GM21515 (cell line): ENCODE data around the gene NTPCR.
"Not testable (repeated sequence)": the region's sequence is repeated elsewhere in the genome, so short reads cannot be mapped to it uniquely, and the experiment has no call there.

Experiments
- ATAC-seq: cut with Tn5 transposase; IDR thresholded peaks from one replicate; pipeline ENCODE4 v1.9.1; 2021; ENCODE audit not compliant: unreplicated experiment

Gene NTPCR

GRCh38 chr1:232925421-232926220 is 24.8 kb upstream of the NTPCR start:
- no peak for ATAC-seq

DNA sequence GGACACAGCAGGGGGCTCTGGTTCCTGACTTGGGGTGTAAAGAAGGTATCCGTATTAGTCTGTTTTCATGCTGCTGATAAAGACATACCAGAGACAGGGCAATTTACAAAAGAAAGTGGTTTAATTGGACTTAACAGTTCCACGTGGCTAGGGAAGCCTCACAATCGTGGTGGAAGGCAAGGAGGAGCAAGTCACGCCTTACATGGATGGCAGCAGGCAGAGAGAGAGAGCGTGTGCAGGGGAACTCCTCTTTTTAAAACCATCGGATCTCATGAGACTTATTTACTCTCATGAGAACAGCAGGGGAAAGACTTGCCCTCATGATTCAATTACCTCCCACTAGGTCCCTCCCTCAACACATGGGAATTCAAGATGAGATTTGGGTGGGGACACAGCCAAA is 23.2 kb upstream of the NTPCR start:
- ATAC-seq: not testable (repeated sequence)

- no peak for ATAC-seq
These were observed 22.4 kb upstream of the NTPCR start for GRCh38 chr1:232927830-232928505.

DNA sequence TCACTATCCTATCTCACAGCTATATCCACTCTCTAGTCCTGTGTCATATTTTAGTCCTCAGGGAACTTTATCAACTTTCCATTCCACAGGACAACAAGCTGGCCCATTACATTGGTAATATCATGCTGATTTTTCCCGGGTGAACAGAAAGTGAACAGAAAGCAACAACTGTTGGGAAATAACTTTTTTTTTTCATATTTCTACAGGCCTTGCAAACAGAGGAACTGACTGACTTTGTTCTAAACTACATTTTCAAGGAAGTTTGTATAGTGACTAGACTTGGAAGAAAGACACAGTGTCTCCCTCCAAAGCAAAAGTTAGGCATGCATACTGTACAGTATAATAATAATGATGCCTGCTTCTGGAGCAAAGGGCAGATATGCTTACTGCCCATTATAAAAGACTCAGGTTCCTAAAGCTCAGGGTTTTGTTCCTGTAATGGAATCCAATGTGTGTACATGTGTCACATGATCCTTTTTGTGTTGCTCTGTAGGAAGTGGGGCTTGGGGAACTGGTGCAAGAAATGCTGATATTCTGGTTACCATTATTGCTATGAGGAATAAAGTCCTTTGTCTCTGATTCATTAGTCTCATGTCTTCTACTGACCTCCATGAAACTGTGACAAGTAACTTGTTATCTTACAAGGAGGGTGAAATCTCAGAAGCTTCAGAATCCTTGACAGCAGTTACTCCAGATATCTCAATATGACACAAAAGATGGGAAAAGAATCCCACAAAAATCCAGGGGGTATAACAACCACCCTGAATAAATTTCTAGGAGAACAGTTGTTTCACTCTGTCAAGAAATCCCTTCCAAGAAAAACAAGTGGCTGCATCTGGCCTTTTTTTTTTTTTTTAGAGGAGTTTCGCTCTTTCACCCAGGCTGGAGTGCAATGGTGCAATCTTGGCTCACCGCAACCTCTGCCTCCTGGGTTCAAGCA is 17.7 kb upstream of the NTPCR start:
- no peak for ATAC-seq

GRCh38 chr1:232936941-232937340 is 13.5 kb upstream of the NTPCR start:
- no peak for ATAC-seq

GRCh38 chr1:232937741-232938375 is 12.6 kb upstream of the NTPCR start:
- no peak for ATAC-seq

- ATAC-seq: no peak
These were observed 11.5 kb upstream of the NTPCR start for GRCh38 chr1:232938926-232939325.

DNA sequence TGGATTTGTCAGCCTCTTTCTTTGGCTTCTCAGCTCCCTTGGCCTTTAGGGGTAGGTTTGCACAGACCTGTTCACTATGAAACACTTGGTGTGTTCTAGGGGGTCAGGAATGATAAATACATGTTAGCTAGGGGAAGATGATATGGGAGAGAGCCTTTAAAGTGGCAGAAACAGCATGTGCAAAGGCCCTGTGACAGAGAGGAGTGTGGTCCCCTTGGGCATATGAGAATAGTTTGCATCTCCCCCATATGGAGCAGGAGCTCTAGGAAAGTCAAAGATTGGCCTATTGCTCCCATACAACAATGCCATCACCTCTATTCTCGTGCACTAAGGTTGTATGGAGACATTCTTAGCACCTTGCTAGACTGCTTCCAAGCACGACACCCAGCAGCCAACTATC is 10.7 kb upstream of the NTPCR start:
- ATAC-seq: no peak

DNA sequence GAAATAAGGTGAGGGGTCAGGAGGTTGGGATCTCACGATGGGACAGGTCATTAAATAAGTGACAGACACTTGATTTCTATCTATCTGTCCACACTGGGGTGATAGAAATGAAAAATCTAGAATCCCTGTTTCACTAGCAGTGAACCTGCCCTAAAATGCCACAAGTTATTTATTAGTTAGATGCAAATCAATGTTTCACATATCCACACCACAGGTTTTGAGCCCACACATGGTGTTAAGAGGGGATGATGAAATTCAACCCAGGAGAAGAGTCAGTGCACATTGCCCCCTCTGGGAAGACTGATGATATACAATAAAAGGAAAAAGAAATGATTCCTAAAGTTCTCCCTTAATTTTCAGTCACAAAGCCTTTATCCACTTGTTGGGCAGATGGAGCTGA is 10.1 kb upstream of the NTPCR start:
- no peak for ATAC-seq

DNA sequence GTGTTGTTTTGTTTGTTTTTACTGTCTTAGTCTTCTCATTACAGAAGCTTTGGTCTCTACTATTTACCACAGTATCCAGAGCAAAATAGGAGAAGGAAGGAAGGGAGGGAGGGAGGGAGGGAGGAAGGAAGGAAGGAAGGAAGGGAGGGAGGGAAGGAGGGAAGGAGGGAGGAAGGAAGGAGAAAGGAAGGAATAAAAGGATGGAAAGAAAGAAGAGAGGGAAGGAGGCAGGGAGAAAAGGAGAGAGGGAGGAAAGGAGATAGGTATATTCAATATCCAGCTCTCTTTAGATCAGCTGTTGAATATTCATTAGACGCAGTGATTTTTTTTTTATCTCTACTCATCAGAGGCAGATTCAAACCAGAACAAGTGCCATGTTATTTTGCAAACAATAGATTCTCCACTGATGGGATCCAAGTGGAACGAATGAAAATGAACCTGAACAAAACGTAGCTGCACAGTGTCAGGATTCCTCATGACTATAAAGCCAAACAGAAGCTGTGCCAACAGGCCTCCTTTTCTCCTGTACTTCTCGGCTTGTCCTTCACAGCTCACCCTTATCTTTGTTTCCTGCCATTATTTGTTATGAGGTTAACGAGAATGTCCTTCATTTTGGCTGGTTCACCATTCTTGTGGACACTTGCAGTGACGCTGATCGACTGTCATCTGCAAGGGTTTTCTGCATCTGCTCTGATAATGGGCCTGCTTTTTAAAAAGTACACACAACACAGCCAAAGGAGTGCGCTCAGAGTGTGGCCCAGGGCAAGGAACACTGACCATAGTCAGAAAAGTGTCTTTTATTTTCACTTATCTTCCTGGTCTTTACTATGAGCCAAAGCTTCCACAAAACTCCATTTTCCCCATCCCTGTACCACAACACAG is 7.8 kb upstream of the NTPCR start:
- no peak for ATAC-seq

DNA sequence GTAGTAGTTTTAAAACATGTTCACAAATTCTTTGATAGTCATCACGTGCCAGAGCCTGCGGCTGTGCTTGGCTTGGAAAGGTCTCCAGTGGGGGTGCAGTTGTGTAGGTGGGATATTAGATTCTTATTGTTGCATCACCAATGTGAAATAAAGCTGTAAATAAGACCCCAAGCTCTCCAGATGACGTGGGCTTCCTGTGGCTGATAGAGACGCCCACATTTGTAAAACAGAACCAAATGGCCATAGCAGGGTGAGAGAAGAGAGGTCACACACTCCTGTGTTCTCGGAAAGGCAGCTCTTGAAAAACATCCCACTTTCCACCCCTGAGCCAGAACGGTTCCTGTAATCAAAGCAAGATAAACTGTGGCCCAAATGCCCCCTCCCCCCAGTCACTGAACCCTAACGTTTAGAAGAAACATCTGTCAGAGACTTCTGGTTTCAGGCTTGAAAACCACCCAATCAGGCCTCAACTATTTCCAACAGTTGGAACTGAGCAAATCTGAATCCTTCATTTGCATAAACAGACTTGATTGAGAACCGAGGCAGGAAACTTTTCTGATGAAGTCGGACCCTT is 6.6 kb upstream of the NTPCR start:
- ATAC-seq: peak; percentile 62

DNA sequence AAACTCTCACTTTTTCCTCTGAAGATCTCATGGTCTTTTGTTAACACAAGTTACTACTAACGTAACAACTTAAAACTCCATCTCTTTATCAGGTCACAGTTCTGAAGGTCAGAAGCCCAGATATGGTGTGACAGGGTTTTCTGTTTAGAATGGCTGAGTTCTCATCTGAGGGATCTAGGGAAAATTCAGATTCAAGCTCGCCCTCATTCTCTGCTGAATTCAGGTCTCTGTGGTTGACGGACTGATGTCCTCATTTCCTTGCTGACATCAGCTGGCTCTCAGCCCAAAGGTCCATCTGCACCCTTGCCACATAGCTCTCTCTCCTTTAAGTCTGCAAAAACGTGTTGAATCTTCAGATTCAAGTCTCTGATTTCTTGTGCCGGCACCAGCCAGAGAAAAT is 6.1 kb upstream of the NTPCR start:
- no peak for ATAC-seq

DNA sequence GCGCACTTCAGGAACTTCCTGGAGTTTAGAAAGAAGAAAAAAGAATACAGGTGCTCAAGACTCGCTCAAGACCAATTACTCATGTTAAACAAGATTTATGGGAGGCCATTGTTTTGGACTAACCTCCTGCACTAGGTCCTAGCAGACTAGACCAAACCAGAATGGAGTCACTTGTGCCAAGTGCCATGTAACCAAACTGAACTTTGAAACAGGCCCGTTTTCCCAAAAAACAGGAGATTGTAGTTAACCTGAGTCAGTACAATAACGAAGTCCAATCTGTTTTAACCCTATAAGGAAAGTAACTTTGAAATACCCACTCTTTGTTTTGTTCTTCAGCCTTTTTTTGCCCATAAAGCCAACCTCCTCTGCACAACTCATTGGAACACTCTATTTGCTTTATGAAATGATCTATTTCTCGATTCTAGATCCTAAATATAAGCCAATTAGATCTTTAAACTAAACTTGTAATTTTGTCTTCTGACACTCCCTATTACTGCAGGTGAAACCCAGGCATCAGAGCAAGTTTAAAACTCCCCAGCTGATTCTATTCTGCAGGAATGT is 695 bp upstream of the NTPCR start:
- no peak for ATAC-seq

GRCh38 chr1:232951180-232951579 is 769 bp downstream of the NTPCR start:
- ATAC-seq: peak; percentile 32

- ATAC-seq: no peak
These were observed 1.2 kb downstream of the NTPCR start for GRCh38 chr1:232951605-232952004.

GRCh38 chr1:232952514-232953499 is 2.4 kb downstream of the NTPCR start:
- ATAC-seq: peak; percentile 47

GRCh38 chr1:232954594-232955365 is 4.4 kb downstream of the NTPCR start:
- ATAC-seq: no peak
